CD4-positive, alpha-beta memory T cell (primary cell): ENCODE data around the gene RPL36A. TPM values are rescaled to one million over a fixed set of nuclear protein-coding genes. Genes with fewer than 3 reads are reported as not detected.

Experiments used
- CTCF ChIA-PET: fragments of 350-600 bp; sonication (Branson Sonifier 250); formaldehyde crosslinking; loops from one replicate; lab custom pipeline; 2021; ENCODE audit warnings: inconsistent platforms; ENCODE audit not compliant: partially characterized antibody; lab: Charles Lee
- POLR2A ChIA-PET: fragments of 350-600 bp; sonication (Branson Sonifier 250); formaldehyde crosslinking; loops from one replicate; lab custom pipeline; 2021; ENCODE audit not compliant: partially characterized antibody; lab: Charles Lee
- DNase-seq, 5 donors: peaks; one replicate each; pipeline versions ENCODE4 v3.0.0 to v3.0.0-alpha.2; 2020 to 2022; ENCODE audit warnings: mixed read lengths in 1 of 5
- H3K27ac ChIP-seq: one replicate; pipeline ENCODE4 v1.7.0; 2013; ENCODE audit warnings: low read depth, low read length
- H3K27me3 ChIP-seq: 2 replicates; pipeline ENCODE4 v1.7.0; 2013; ENCODE audit warnings: mild to moderate bottlenecking, low read length, moderate library complexity; ENCODE audit not compliant: insufficient read depth
- H3K36me3 ChIP-seq: 2 replicates; pipeline ENCODE4 v1.7.0; 2013; ENCODE audit warnings: mild to moderate bottlenecking, low read length, moderate library complexity; ENCODE audit not compliant: insufficient read depth
- H3K4me1 ChIP-seq: 2 replicates; pipeline ENCODE4 v1.7.0; 2013; ENCODE audit warnings: mild to moderate bottlenecking, low read length, moderate library complexity; ENCODE audit not compliant: insufficient read depth
- H3K4me3 ChIP-seq, 2 donors: one replicate each; pipeline ENCODE4 v1.7.0; 2013; ENCODE audit warnings: low read length in 2 of 2, mild to moderate bottlenecking in 1 of 2
- H3K9me3 ChIP-seq, 2 donors: one replicate each; pipeline ENCODE4 v1.7.0; 2013; ENCODE audit warnings: low read length in 2 of 2, control low read depth in 1 of 2; ENCODE audit not compliant: control insufficient read depth in 1 of 2
- H3K27ac Mint-ChIP-seq, 7 donors: one replicate each; pipeline ENCODE4 v1.8.0; 2020 to 2021; ENCODE audit warnings: mixed read lengths in 7 of 7, mild to moderate bottlenecking in 6 of 7, inconsistent platforms in 3 of 7, moderate library complexity in 3 of 7
- H3K27me3 Mint-ChIP-seq, 2 donors: one replicate each; pipeline ENCODE4 v1.8.0; 2020 to 2021; ENCODE audit warnings: mixed read lengths in 2 of 2
- H3K36me3 Mint-ChIP-seq, 2 donors: one replicate each; pipeline ENCODE4 v1.8.0; 2020 to 2021; ENCODE audit warnings: mixed read lengths in 2 of 2, inconsistent platforms in 1 of 2, mild to moderate bottlenecking in 1 of 2
- H3K4me1 Mint-ChIP-seq, 4 donors: one replicate each; pipeline ENCODE4 v1.8.0; 2020 to 2021; ENCODE audit warnings: mixed read lengths in 4 of 4, mild to moderate bottlenecking in 1 of 4
- H3K4me3 Mint-ChIP-seq, 8 donors: one replicate each; pipeline ENCODE4 v1.8.0; 2020 to 2021; ENCODE audit warnings: mixed read lengths in 8 of 8, mild to moderate bottlenecking in 7 of 8, moderate library complexity in 6 of 8, inconsistent platforms in 3 of 8
- H3K9me3 Mint-ChIP-seq, 8 donors: one replicate each; pipeline ENCODE4 v1.8.0; 2020 to 2021; ENCODE audit warnings: mixed read lengths in 8 of 8, mild to moderate bottlenecking in 5 of 8, inconsistent platforms in 3 of 8, moderate library complexity in 1 of 8
- intact Hi-C: fragments of 100-400 bp; cut with micrococcal nuclease; formaldehyde crosslinking; loops from one replicate; pipeline ENCODE4 v1.15.1; 2023
- polyA plus RNA-seq, 2 donors: library from polyadenylated mRNA; unstranded; fragments of 300-500 nt; fragmentation: Illumina TruSeq; gene quantifications; one replicate each; pipeline ENCODE4 v1.2.3, GENCODE V29; 2021
- total RNA-seq, 2 experiments: library from RNA; stranded (reverse); gene quantifications; one replicate each; pipeline ENCODE4 v1.2.3, GENCODE V29; 2021

The RPL36A gene
- total and polyA plus RNA-seq, 4 experiments from 2014 or later, result 380 to 2,724 (median 1,362) TPM

DNA sequence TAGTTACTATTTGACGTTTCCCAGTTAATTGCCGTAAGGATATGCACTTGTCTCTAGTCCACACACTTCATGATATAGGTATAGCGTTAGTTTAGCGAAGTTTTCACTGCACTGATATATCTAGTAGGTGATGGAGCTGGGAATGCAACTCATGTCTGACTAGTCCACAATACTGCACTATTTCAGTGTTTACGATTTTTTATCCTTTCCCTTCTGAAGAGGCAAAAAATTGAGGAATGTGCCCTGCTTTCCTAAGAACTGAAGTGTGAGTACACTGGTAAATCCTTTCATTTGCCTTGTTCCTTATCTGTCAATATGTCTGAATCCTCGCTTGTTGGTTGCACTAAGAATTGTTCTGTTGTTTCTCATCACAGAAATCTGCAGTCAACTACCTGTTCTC, 1.0 kb downstream of the RPL36A start:
- H3K9me3 ChIP-seq, result no peaks in the 10 kb centered on the region
- Mint-ChIP-seq H3K4me3 (peak overlapping the region; percentile 88 to 98 (median 93)), H3K4me1 (peaks cover 10 to 39% (median 15%) of the 10 kb centered on the region in 4 donors), H3K27me3 (no peaks in the 10 kb centered on the region), H3K9me3 (no peaks in the 10 kb centered on the region), H3K27ac (peak overlapping the region; percentile 89 to 98 (median 96)), H3K36me3 (peaks cover 0 to 32% of the 10 kb centered on the region in 2 donors)
- no peaks in the 10 kb centered on the region for H3K36me3 ChIP-seq
- H3K4me3 ChIP-seq, result peak overlapping the region; percentile 42 to 82
- no peak for DNase-seq
- peak overlapping the region; percentile 68 for H3K27ac ChIP-seq
- H3K4me1 ChIP-seq, result peaks cover 15% of the 10 kb centered on the region
- CTCF ChIA-PET, result interaction anchor here (0.7 to 1.8 kb wide), 4 partner anchors 10 to 43 kb away, joined by 3 to 14 read pairs (median 10); partner anchors contain the start of gene TIMM8A
- intact Hi-C loops, result loop anchor here (2.0 to 5.0 kb wide), 2 partner anchors 43 to 540 kb away; partner anchors contain the start of genes TIMM8A and ZMAT1
- POLR2A ChIA-PET, result interaction anchor here (1.6 to 3.5 kb wide), 7 partner anchors 10 to 1261 kb away, joined by 4 to 36 read pairs (median 16); partner anchors contain the start of genes GLA, HNRNPH2, TIMM8A and ZMAT1
- H3K27me3 ChIP-seq, result no peaks in the 10 kb centered on the region

DNA sequence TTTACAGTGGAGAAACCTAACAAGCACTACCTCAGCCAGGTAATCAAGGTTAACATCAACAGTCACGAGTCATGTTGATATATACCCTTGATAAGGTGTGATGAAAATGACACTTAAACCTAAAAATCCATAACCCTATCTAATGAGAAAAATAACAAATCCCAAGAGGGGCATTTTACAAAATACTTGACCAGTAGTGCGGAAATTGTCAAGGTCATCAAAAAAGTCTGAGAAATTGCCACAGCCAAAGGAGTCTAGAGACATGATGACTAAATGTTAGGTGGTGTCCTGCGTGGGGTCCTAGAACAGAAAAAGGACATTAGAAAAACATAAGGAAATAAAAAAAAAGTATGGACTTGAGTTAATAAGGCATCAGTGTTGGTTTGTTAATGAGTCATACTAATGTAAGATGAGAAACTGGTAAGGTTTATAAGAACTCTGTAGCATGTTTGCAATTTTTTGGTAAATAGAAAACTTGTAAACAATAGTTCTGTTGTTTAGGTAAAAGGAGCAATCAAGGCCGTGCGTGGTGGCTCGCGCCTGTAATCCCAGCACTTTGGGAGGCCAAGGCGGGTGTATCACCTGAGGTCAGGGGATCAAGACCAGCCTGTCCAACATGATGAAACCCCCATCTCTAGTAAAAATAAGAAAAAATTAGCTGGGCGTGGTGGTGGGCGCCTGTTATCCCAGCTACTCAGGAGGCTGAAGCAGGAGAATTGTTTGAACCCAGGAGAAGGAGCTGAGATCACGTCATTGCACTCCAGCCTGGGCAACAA, 2.9 kb downstream of the RPL36A start:
- Mint-ChIP-seq H3K4me1 (peaks cover 10 to 39% (median 15%) of the 10 kb centered on the region in 4 donors), H3K27ac (peak overlapping the region; percentile 48 to 97 (median 86)), H3K36me3 (peaks cover 0 to 32% of the 10 kb centered on the region in 2 donors), H3K4me3 (peak overlapping the region in 1 of 8 donors; percentile 11), H3K9me3 (no peaks in the 10 kb centered on the region), H3K27me3 (no peaks in the 10 kb centered on the region)
- H3K27ac ChIP-seq, result peak overlapping the region; percentile 68
- POLR2A ChIA-PET, result interaction anchor here (0.7 kb wide), 1 partner anchor 315 kb away, joined by 3 read pairs; no protein-coding TSS in a partner anchor
- H3K9me3 ChIP-seq, result no peaks in the 10 kb centered on the region
- peaks cover 15% of the 10 kb centered on the region for H3K4me1 ChIP-seq
- H3K4me3 ChIP-seq, result no peak overlapping the region
- no peak for DNase-seq
- H3K36me3 ChIP-seq, result no peaks in the 10 kb centered on the region
- CTCF ChIA-PET, result no interaction called here
- intact Hi-C loops, result loop anchor here (5.0 kb wide), 1 partner anchor 539 kb away; the partner anchor contains the start of gene ZMAT1
- H3K27me3 ChIP-seq, result no peaks in the 10 kb centered on the region

DNA sequence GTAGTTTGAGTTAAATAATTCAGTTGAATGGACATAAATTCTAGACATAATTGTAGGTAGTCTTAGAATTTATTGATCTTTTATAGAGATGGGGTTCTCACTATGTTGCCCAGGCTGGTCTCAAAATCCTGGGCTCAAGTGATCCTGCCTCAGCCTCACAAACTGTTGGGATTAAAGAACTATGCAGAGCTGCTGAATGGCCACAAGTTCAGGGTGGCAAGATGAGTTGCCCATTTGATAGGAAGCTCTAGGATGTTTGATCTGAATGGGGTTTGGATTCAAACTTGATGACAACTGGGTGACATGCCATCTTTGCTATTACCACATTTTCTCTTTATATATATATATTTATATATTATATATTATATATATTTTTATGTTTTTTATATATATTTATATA, 3.6 kb downstream of the RPL36A start:
- Histone ChIP-seq H3K9me3 (no peaks in the 10 kb centered on the region), H3K27ac (no peak overlapping the region), H3K27me3 (no peaks in the 10 kb centered on the region), H3K4me1 (peaks cover 15% of the 10 kb centered on the region), H3K4me3 (no peak overlapping the region), H3K36me3 (no peaks in the 10 kb centered on the region)
- ChIA-PET CTCF (no interaction called here), POLR2A (interaction anchor here (0.7 kb wide), 1 partner anchor 315 kb away, joined by 3 read pairs; no protein-coding TSS in a partner anchor)
- Mint-ChIP-seq H3K27ac (peak overlapping the region in 2 of 7 donors; percentile 15 to 97), H3K9me3 (no peaks in the 10 kb centered on the region), H3K36me3 (peaks cover 0 to 32% of the 10 kb centered on the region in 2 donors), H3K4me3 (no peak overlapping the region), H3K4me1 (peaks cover 10 to 39% (median 15%) of the 10 kb centered on the region in 4 donors), H3K27me3 (no peaks in the 10 kb centered on the region)
- DNase-seq, result no peak
- intact Hi-C loops, result loop anchor here (5.0 kb wide), 1 partner anchor 538 kb away; the partner anchor contains the start of gene ZMAT1

DNA sequence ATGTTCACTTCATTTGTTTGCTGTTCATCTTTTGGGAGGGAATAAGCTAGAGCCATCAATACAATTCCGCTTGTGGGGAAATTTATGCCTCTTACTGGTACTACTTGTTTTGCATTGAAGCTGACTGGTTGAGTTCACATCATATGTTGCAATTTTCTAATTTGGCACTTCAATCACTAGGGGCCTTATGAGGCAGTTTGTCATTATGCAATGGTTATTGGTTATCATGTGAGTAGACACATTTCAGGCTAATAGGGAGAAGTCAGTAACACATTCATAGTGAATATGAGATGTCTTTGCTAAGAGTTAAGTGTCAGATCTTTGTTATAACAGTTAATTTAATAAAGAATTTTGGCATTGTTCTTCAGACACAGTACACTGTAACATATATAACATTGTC, 5.0 kb downstream of the RPL36A start:
- ChIA-PET POLR2A (no interaction called here), CTCF (no interaction called here)
- H3K4me1 ChIP-seq, result peaks cover 10% of the 10 kb centered on the region
- H3K27ac Mint-ChIP-seq, result peak overlapping the region in 4 of 7 donors; percentile 16 to 61 (median 44)
- intact Hi-C loops, result no loop called here
- H3K9me3 Mint-ChIP-seq, result no peaks in the 10 kb centered on the region
- H3K9me3 ChIP-seq, result no peaks in the 10 kb centered on the region
- no peaks in the 10 kb centered on the region for H3K27me3 ChIP-seq
- H3K27ac ChIP-seq, result no peak overlapping the region
- H3K36me3 ChIP-seq, result no peaks in the 10 kb centered on the region
- H3K4me3 ChIP-seq, result no peak overlapping the region
- DNase-seq, result no peak
- peaks cover 10 to 31% (median 15%) of the 10 kb centered on the region in 4 donors for H3K4me1 Mint-ChIP-seq
- H3K36me3 Mint-ChIP-seq, result peaks cover 0 to 37% of the 10 kb centered on the region in 2 donors
- H3K27me3 Mint-ChIP-seq, result no peaks in the 10 kb centered on the region
- H3K4me3 Mint-ChIP-seq, result no peak overlapping the region

DNA sequence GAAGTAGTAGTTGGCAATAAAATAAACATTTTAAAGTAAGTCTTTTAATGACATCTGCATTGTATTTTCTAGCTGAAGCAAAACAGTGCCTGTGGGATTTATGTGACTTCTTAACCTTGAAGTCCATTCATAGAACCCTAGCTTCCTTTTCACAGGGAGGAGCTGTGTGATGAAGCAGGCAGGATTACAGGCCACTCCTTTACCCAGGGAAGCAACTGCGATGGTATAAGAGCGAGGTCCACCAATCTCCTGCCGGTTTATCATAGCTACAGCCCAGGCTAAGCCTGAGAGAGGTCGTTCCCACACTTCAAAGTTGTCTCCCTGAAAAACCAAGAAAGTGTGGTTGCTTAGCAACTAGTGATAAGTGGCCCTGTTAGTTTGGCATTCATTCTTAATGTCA, 7.0 kb downstream of the RPL36A start:
- DNase-seq, result no peak
- POLR2A ChIA-PET, result interaction anchor here (1.1 kb wide), 1 partner anchor 19 kb away, joined by 3 read pairs; no protein-coding TSS in a partner anchor
- Mint-ChIP-seq H3K4me3 (no peak overlapping the region), H3K27ac (no peak overlapping the region), H3K4me1 (peaks cover 0 to 12% (median 3%) of the 10 kb centered on the region in 4 donors), H3K9me3 (no peaks in the 10 kb centered on the region), H3K27me3 (no peaks in the 10 kb centered on the region), H3K36me3 (peaks cover 4 to 27% of the 10 kb centered on the region in 2 donors)
- CTCF ChIA-PET, result no interaction called here
- no peaks in the 10 kb centered on the region for H3K4me1 ChIP-seq
- H3K36me3 ChIP-seq, result no peaks in the 10 kb centered on the region
- H3K27me3 ChIP-seq, result no peaks in the 10 kb centered on the region
- H3K4me3 ChIP-seq, result no peak overlapping the region
- H3K27ac ChIP-seq, result no peak overlapping the region
- H3K9me3 ChIP-seq, result no peaks in the 10 kb centered on the region
- intact Hi-C loops, result no loop called here

DNA sequence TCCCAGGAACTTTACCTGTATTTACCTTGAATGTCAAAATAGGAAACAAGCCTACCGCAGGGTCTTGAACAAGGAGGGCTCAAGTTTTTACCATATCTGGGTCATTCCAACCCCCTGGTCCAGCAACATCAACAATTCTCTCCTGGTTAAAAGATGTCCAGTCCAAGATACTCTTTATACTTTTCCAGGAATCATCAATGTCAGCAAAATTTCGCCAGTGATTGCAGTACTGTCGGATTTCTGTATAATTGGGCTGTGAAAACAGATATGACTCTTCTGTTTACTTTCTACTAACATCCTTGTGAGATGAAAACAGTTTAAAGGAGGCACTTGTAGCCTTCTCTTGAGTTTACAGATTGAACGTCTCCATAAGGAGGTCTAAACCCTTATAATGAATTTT, 7.9 kb downstream of the RPL36A start:
- intact Hi-C loops, result no loop called here
- Histone ChIP-seq H3K4me3 (no peak overlapping the region), H3K9me3 (no peaks in the 10 kb centered on the region), H3K27me3 (no peaks in the 10 kb centered on the region), H3K4me1 (no peaks in the 10 kb centered on the region), H3K36me3 (no peaks in the 10 kb centered on the region), H3K27ac (no peak overlapping the region)
- no peak for DNase-seq
- Mint-ChIP-seq H3K36me3 (peaks cover 4 to 20% of the 10 kb centered on the region in 2 donors), H3K27me3 (no peaks in the 10 kb centered on the region), H3K27ac (peak overlapping the region in 1 of 7 donors; percentile 37), H3K9me3 (no peaks in the 10 kb centered on the region), H3K4me1 (peaks cover 0 to 2% (median under 1%) of the 10 kb centered on the region in 4 donors), H3K4me3 (no peak overlapping the region)
- ChIA-PET CTCF (no interaction called here), POLR2A (no interaction called here)

DNA sequence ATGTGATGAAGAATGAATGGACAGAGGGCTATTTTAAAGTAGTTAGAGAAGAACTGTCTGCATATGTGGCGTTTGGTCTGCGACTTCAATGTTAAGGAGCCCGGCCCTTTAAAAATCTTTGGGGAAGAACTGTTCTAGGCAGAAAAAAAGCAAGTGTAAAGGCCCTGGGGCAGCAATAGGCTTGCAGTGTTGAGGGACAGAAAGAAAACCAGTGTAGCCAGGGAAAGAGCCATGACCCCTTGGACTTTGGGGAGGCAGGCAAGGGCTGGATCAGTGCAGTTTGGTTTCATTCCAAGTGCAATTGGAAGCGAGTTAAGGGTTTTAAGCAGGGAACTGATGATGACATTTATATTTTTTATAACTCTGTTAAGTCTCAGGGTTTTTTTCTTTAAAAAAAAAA, 9.0 kb downstream of the RPL36A start:
- Mint-ChIP-seq H3K4me1 (peaks cover 0 to 1% (median 0%) of the 10 kb centered on the region in 4 donors), H3K4me3 (no peak overlapping the region), H3K27ac (no peak overlapping the region), H3K27me3 (no peaks in the 10 kb centered on the region), H3K36me3 (peaks cover 4 to 20% of the 10 kb centered on the region in 2 donors), H3K9me3 (no peaks in the 10 kb centered on the region)
- intact Hi-C loops, result loop anchor here (10.0 kb wide), 1 partner anchor 575 kb away; the partner anchor contains the start of gene CSTF2
- no peaks in the 10 kb centered on the region for H3K27me3 ChIP-seq
- POLR2A ChIA-PET, result no interaction called here
- no peak overlapping the region for H3K4me3 ChIP-seq
- no peaks in the 10 kb centered on the region for H3K9me3 ChIP-seq
- CTCF ChIA-PET, result no interaction called here
- no peak overlapping the region for H3K27ac ChIP-seq
- no peaks in the 10 kb centered on the region for H3K36me3 ChIP-seq
- no peaks in the 10 kb centered on the region for H3K4me1 ChIP-seq
- no peak for DNase-seq
